ENCODE data around the gene MCM3. TPM values are rescaled to one million over a fixed set of nuclear protein-coding genes. Genes with fewer than 3 reads are reported as not detected.
A peak's percentile ranks its signal among the peaks of the same experiment; 100 is the strongest.

The MCM3 gene
- 21.0 TPM for total RNA-seq
- long read RNA-seq, transcript MCM3-201 (17 exons, 3,083 nt) = major isoform, 59 of 72 reads
- long read RNA-seq, partial matches to known transcripts = 8 of 72 reads
- long read RNA-seq, other reads (novel, unspliced or antisense) = 5 of 72 reads

DNA sequence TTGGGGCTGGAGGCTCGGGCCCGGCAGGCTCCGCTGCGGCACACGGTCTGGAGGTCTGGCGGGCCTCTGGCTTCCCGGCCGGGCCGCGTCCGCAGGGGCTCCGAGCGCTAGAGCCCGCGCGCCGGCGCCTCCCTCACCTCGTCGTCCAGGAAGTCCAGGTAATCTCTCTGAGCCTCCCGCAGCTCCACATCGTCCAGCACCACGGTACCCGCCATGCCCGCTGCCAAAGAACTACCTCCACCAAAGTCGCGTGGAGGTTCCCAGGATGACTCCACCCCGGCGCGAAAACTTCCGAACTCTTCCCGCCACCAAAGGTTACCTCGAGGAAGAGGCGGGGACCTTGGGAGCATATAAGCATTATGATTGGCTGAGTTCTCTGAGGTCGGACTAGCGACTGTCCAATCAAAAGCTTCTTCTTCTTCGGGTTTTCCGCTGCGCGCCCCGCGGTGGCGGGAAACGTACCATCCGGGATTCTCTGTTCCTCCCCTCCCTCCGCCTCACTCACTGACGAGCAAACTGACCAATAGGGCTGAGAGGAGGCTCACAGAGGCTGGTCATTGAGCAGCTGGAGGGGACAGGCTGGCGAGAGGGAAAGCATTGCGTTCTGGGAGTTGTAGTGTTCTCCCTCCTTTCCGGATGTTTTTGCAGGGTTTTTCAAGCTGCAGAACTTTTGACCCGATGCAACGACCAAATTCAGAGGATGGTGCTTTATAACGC, at the start of gene MCM3:
Gene MCM3 (minus strand): TSS at position 283 of the 717 bp plus-strand sequence. CDS start 68 bp downstream, at position 215.
- intact Hi-C loops (cut with DNase I) = loop anchor here (1.0 to 10.0 kb wide), 4 partner anchors 78 to 382 kb away; partner anchors contain the start of genes PAQR8 and TRAM2
- DNase-seq (ENCODE audit: low spot score) = peak; percentile 98

DNA sequence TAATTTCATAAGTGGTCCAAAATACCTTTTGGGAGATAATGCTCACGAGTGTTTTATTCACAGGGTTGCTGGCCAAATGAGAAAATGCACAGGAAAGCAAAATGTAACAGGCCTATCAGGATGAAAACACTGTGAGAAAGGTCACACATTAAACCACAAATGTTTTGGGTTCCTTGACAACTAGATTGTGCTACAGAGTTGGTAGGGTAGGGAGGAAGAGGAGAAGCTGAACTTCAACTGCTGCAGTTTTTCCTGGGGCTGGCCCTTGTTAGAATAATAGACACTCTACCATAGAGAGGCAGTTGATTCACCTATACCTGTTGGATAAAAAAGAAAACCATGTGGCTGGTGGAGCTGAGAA, 49.3 kb upstream of the MCM3 start:
- no peak for DNase-seq (ENCODE audit: low spot score)
- intact Hi-C loops (cut with DNase I) = no loop called here

- intact Hi-C loops (cut with DNase I) = no loop called here
- no peak for DNase-seq (ENCODE audit: low spot score)
Measured at GRCh38 chr6:52331793-52332457, 47.4 kb upstream of the MCM3 start.

DNA sequence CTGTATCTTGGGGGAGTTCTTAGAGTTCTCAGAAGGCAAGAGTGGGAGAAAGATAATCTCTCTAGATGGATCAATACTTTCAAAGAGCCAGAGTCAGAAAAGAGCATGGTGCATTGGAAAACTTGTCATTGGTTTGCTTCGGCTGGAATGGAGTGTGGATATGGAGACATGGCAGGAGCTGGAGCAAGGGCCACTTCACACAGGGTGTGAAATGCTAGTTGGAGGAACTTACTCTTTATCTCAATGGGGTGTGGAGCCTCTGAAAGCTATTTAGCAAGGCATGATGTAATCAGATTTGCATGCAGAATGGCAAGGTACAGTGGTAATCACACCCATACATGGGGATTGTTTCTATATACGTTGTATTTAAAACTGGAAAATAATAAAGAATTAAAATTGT, 45.9 kb upstream of the MCM3 start:
- DNase-seq (ENCODE audit: low spot score) = no peak
- intact Hi-C loops (cut with DNase I) = no loop called here

DNA sequence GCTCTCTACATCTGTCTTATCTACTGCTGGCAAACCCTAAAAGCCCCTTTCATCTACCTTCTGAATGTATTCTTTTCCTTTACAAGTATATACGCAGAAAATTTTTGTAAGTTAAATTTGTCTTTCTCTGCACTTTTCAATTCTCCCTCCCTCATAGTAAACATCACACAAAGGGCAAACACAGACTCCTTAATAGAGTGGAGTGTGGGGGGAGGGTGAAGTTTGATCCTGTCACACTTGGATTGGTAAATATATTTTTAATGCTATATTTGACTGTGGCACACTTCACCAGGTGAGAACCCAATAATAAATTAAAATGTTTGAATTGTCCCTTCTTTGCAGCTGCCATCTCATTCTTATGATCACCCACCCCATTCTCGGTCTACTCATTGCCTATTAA, 44.2 kb upstream of the MCM3 start:
- no peak for DNase-seq (ENCODE audit: low spot score)
- intact Hi-C loops (cut with DNase I) = no loop called here

DNA sequence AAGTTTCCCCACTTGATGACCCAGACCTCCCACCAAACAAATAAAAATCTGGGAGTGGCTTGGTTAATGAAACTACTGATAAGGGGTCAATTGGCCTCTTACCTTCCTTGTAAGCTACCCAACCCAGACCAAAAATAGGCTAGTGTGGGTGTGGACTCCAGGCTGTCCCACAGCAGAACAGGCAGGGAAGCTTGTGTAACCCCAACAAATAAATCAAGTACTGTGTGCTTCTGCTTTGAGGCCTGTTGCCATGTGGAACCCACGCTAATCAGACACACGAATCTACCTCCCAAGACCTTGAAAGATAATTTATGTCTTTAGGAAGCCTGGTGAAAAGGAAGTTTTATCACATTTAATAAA, 43.7 kb upstream of the MCM3 start:
- intact Hi-C loops (cut with DNase I) = no loop called here
- no peak for DNase-seq (ENCODE audit: low spot score)

- intact Hi-C loops (cut with DNase I) = no loop called here
- DNase-seq (ENCODE audit: low spot score) = no peak
Measured at GRCh38 chr6:52326540-52327364, 42.2 kb upstream of the MCM3 start.

- no peak for DNase-seq (ENCODE audit: low spot score)
- intact Hi-C loops (cut with DNase I) = no loop called here
Measured at GRCh38 chr6:52325695-52326471, 41.3 kb upstream of the MCM3 start.

DNA sequence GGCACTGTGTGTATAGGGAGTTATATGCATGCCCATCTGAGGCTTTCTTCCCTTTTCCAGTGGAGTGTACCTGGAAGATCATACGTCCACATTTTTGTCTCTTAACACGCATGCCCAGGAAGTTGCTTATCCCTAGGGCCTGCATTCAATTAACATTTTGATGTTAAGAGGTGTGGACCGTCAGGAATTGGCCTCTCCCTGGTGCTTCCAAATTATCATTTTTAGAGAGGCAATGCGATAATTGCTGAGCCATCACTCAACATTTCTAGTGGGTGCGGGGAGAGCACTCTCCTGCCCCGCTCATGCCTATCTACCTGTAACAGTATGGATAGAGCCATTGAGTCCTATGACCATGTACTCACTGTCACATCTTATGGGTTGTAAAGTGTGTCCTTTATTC, 39.6 kb upstream of the MCM3 start:
- no peak for DNase-seq (ENCODE audit: low spot score)
- intact Hi-C loops (cut with DNase I) = no loop called here

DNA sequence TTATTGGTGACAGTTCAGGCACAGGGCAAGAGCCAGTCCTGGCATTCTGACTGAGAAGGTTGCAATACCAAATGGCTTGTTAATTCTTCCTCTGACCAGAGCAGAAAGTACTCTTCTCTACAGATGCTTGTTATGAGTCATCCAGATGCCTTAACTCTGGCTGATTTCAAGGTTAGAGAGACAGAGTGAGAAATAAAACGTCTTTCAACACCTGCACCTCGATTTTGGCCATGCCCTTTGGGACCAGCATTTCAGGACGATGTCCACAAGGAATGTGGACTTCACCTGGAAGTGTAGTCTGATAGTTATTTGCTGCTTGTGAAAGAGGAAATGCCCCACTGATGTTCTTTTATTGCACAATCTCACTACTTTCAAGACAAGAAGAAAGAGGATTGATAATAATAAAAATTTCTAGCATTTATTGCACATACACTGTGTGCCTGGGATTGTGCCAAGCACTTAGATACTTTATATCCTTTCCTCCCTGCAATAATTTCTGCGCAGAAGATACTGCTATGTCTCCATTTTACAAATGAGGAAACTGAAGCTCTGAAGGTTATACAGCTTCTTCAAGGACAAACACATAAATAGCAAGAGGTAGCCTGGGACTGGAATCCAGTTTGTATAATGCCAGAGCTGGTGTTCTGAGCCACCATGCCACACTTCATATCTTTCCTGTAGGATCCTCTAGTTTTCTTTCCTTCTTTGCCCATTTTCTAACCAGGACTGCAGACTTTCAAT, 33.5 kb upstream of the MCM3 start:
- no peak for DNase-seq (ENCODE audit: low spot score)
- intact Hi-C loops (cut with DNase I) = no loop called here

GRCh38 chr6:52317211-52317610, 32.7 kb upstream of the MCM3 start:
- intact Hi-C loops (cut with DNase I) = no loop called here
- DNase-seq (ENCODE audit: low spot score) = no peak

- intact Hi-C loops (cut with DNase I) = no loop called here
- no peak for DNase-seq (ENCODE audit: low spot score)
Measured at GRCh38 chr6:52314752-52315151, 30.2 kb upstream of the MCM3 start.

- no peak for DNase-seq (ENCODE audit: low spot score)
- intact Hi-C loops (cut with DNase I) = no loop called here
Measured at GRCh38 chr6:52312461-52312860, 27.9 kb upstream of the MCM3 start.

GRCh38 chr6:52310932-52311331, 26.4 kb upstream of the MCM3 start:
- no peak for DNase-seq (ENCODE audit: low spot score)
- intact Hi-C loops (cut with DNase I) = no loop called here

DNA sequence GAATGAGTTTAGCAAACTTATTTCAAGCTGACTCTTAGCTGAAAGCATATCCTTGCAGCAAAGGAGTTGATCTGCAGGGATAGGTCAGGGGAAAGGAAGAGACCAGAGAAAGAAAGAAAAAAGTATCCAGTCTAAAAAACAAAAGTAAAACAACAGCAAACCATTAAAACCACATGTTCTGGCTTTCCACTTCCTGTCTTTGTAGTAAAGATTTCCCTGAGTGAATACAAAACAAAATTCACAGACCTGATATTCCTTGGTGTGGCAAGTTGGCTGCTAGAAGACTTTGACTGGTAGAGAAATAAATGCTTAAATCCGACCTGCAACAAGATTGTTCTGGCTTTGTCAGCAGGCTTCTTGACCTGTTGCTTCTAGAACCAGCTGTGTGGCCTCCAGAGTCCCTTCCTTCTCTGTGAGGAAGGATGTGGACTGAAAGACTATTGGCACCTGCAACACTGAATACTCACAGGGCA, 23.4 kb upstream of the MCM3 start:
- no peak for DNase-seq (ENCODE audit: low spot score)
- intact Hi-C loops (cut with DNase I) = no loop called here

DNA sequence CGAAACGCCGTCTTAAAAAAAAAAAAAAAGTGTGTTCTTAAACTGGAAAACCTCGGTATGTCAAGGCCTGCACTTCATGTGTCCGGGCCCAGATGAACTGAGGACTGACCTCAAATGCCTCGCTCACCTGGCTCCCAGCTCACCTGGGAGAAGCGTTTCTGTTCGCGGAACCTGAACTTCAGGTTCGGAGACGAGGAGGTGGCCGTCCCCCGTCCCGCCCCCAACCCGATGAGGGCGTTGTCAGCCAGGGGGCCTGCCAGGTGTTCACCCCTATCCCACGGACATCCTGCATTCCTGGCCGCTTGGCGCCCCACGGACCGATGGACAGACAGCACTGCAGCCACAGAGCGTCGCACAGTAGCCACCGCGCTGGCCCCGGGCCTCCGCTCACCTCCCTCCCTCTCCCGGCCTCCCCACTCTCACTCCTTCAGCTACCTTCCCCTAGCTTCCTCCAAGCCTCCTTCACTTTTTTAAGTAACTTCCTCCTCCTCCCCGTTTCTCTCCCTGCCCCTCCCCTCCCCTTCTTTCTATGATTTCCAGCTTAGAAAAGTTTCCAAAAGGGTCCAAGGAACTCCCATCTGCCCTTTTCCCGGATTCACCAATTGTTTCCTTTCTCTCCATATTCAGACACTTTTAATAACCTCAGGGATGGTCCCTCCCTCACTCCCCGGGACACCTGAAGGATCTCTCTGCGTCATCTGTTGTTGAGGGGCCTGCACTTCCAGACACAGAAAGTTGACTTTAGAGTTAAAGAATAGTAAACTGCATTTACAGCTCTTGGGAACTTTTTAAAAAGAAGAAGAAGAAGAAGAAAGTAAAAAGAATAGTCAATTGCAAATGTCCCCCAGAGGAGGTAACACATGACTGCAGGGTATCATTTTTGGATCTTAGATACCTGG, 22.7 kb upstream of the MCM3 start:
- intact Hi-C loops (cut with DNase I) = no loop called here

DNA sequence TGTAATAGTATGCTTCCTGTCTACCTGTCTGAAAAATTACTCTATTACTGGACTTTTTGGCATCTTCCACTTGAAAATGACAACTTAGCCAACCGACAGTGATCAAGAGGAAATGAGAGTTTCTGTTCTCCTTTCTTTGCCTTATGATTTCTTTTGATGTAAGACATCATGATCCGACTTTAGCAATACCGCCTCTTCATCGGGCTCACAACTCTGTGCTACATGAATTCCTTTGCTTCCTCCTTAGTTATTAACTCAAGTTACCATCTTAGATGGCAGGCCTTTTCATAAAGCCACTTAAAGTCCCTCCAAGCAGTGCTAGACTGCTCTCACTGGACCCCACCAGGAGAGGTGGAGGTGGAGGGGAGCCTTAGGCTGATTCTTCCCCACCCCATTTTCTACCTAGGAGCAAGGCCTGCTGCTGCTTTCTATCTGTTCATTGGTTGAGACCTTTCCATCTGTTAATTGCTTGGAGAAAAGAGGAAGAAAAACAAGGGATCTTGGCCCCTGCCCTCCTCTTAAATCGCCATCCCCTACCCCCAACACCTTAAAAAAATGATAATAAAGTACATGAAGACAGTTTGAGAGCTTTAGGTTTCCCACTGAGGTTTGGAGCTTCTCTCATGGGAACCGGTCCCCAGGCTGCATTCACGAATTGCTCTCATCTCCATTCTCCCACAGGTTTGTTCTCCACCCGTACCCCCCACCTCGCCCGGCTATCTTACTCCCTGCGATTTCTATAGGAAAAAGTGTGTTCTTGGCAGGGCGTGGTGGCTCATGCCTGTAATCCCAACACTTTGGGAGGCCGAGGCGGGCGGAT, 21.6 kb upstream of the MCM3 start:
- DNase-seq (ENCODE audit: low spot score) = no peak

More for the DNA sequence above, 22.7 kb upstream of the MCM3 start:
- no peak for DNase-seq (ENCODE audit: low spot score)

More for the DNA sequence above, 21.6 kb upstream of the MCM3 start:
- intact Hi-C loops (cut with DNase I) = no loop called here
